OCI-LY7 (cell line): ENCODE results near the gene EPHA8. TPM values are rescaled to one million over a fixed set of nuclear protein-coding genes. Genes with fewer than 3 reads are reported as not detected.

Experiments
- BruUV-seq: library from RNA; stranded (reverse); fragments of 400-500 nt; replicated peaks from 2 replicates; lab custom pipeline; 2021; lab: Mats Ljungman, UMichigan
- CTCF ChIA-PET: fragments of 300-600 bp; sonication (Branson Sonifier 250); formaldehyde crosslinking; loops from one replicate; lab custom pipeline; 2022; ENCODE audit warnings: antibody characterized with exemption; ENCODE audit not compliant: unreplicated experiment; lab: Charles Lee
- POLR2A ChIA-PET: fragments of 300-600 bp; sonication (Branson Sonifier 250); formaldehyde crosslinking; loops from one replicate; lab custom pipeline; 2022; ENCODE audit warnings: antibody characterized with exemption; lab: Charles Lee
- DNase-seq: peaks from one replicate; pipeline ENCODE4 v3.0.0-alpha.2; 2015; ENCODE audit warnings: low spot score
- H2AFZ ChIP-seq: fragments of 200-600 bp; sonication (generic), shearing (Covaris generic); 2 replicates; pipeline ENCODE4 v1.6.1; 2014; ENCODE audit warnings: mild to moderate bottlenecking, antibody characterized with exemption, low read length, moderate library complexity
- H3K27ac ChIP-seq: fragments of 200-600 bp; sonication (generic); 2 replicates; pipeline ENCODE4 v1.5.1; 2014; ENCODE audit warnings: mixed run types, low read depth, mild to moderate bottlenecking, moderate library complexity, low read length, inconsistent platforms; ENCODE audit not compliant: poor library complexity, severe bottlenecking
- H3K36me3 ChIP-seq: fragments of 200-600 bp; sonication (generic); 2 replicates; pipeline ENCODE4 v1.6.1; 2014; ENCODE audit warnings: mild to moderate bottlenecking, antibody characterized with exemption, low read length, moderate library complexity, mixed read lengths; ENCODE audit not compliant: insufficient read depth
- H3K4me1 ChIP-seq: fragments of 200-600 bp; sonication (generic); 2 replicates; pipeline ENCODE4 v1.5.1; 2014; ENCODE audit warnings: mild to moderate bottlenecking, low read length; ENCODE audit not compliant: insufficient read depth, poor library complexity, severe bottlenecking
- H3K4me2 ChIP-seq: fragments of 200-600 bp; sonication (generic); 2 replicates; pipeline ENCODE4 v1.6.1; 2014; ENCODE audit warnings: mild to moderate bottlenecking, low read length
- H3K4me3 ChIP-seq: fragments of 200-600 bp; sonication (generic); 2 replicates; pipeline ENCODE4 v1.5.1; 2014; ENCODE audit warnings: mild to moderate bottlenecking, low read depth, low read length; ENCODE audit not compliant: poor library complexity, severe bottlenecking
- H3K79me2 ChIP-seq: fragments of 200-600 bp; sonication (generic); 2 replicates; pipeline ENCODE4 v1.6.1; 2016; ENCODE audit warnings: low read depth, mild to moderate bottlenecking, low read length, moderate library complexity, mixed read lengths; ENCODE audit not compliant: insufficient read depth
- H3K9me2 ChIP-seq: fragments of 200-600 bp; sonication (generic); 2 replicates; pipeline ENCODE4 v1.6.1; 2016; ENCODE audit warnings: mild to moderate bottlenecking, low read length, mixed read lengths; ENCODE audit not compliant: insufficient read depth
- H3K9me3 ChIP-seq: fragments of 200-600 bp; sonication (generic); 2 replicates; pipeline ENCODE4 v1.6.1; 2014; ENCODE audit warnings: mild to moderate bottlenecking, mixed run types, low read length, mixed read lengths
- H4K20me1 ChIP-seq: fragments of 200-600 bp; sonication (generic); 2 replicates; pipeline ENCODE4 v1.6.1; 2014; ENCODE audit warnings: mild to moderate bottlenecking, antibody characterized with exemption, low read length, moderate library complexity, mixed read lengths; ENCODE audit not compliant: insufficient read depth
- EZH2phosphoT487 ChIP-seq: fragments of 200-600 bp; sonication (generic); IDR thresholded peaks from 2 replicates; pipeline ENCODE4 v1.6.1; 2018; ENCODE audit warnings: low read depth, borderline replicate concordance, mild to moderate bottlenecking, mixed run types, antibody characterized with exemption, low read length, moderate library complexity, mixed read lengths
- intact Hi-C: fragments of 100-400 bp; cut with micrococcal nuclease; formaldehyde crosslinking; loops from one replicate; pipeline ENCODE4 v1.10.0; 2022; ENCODE audit not compliant: unreplicated experiment
- total RNA-seq, 2 experiments: library from RNA; depleted of rRNA in 1 of 2; stranded (reverse); fragments of >200 nt in 1 of 2; shearing (Covaris generic) in 1 of 2; gene quantifications; 2 replicates each; pipeline ENCODE4 v1.2.3, GENCODE V29; 2014 to 2022
- TF ChIP-seq, protein P1 (sequence below): fragments of 200-600 bp; sonication (generic); conservative IDR thresholded peaks from 2 replicates; pipeline ENCODE4 v1.5.1; 2014; ENCODE audit warnings: mild to moderate bottlenecking, antibody characterized with exemption, low read length, moderate library complexity, mixed read lengths

EPHA8 gene
- total RNA-seq, 2 experiments from 2014 or later: not detected

DNA sequence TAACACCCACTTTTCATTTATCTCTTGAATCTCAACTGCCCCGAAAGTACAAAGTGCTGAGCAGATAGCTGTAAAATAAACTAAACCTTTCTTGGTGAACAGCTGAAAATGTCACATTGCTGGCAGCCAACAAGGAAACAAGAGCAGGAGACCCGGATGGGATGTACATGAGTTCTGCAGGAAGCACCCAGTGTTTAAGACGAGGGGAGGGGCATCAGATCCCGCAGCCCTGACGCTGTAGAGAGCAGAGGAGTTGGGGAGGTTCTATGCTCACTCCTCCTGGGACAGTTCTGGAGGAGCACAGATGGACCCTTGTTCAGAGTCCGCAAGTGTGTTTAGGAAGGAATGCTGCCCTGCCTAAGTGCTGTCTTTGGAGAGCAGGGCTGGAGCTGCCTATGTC, 32.0 kb upstream of the EPHA8 start:
- DNase-seq: no peak
- Histone ChIP-seq H3K9me3 (no peaks in the 10 kb centered on the region), H3K79me2 (no peaks in the 10 kb centered on the region), H3K4me3 (no peak overlapping the region), H3K4me2 (no peak overlapping the region), H2AFZ (no peak overlapping the region), H3K4me1 (no peaks in the 10 kb centered on the region), H3K36me3 (no peaks in the 10 kb centered on the region), H4K20me1 (no peaks in the 10 kb centered on the region), H3K27ac (no peak overlapping the region), H3K9me2 (no peaks in the 10 kb centered on the region)
- TF ChIP-seq, protein P1, sequence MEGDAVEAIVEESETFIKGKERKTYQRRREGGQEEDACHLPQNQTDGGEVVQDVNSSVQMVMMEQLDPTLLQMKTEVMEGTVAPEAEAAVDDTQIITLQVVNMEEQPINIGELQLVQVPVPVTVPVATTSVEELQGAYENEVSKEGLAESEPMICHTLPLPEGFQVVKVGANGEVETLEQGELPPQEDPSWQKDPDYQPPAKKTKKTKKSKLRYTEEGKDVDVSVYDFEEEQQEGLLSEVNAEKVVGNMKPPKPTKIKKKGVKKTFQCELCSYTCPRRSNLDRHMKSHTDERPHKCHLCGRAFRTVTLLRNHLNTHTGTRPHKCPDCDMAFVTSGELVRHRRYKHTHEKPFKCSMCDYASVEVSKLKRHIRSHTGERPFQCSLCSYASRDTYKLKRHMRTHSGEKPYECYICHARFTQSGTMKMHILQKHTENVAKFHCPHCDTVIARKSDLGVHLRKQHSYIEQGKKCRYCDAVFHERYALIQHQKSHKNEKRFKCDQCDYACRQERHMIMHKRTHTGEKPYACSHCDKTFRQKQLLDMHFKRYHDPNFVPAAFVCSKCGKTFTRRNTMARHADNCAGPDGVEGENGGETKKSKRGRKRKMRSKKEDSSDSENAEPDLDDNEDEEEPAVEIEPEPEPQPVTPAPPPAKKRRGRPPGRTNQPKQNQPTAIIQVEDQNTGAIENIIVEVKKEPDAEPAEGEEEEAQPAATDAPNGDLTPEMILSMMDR: no peak
- TF ChIP-seq EZH2phosphoT487: no peak
- ChIA-PET POLR2A (interaction anchor here (0.7 kb wide), 1 partner anchor 25 kb away, joined by 3 read pairs; no protein-coding TSS in a partner anchor), CTCF (no interaction called here)
- intact Hi-C loops: no loop called here
- BruUV-seq: no TSS peak

DNA sequence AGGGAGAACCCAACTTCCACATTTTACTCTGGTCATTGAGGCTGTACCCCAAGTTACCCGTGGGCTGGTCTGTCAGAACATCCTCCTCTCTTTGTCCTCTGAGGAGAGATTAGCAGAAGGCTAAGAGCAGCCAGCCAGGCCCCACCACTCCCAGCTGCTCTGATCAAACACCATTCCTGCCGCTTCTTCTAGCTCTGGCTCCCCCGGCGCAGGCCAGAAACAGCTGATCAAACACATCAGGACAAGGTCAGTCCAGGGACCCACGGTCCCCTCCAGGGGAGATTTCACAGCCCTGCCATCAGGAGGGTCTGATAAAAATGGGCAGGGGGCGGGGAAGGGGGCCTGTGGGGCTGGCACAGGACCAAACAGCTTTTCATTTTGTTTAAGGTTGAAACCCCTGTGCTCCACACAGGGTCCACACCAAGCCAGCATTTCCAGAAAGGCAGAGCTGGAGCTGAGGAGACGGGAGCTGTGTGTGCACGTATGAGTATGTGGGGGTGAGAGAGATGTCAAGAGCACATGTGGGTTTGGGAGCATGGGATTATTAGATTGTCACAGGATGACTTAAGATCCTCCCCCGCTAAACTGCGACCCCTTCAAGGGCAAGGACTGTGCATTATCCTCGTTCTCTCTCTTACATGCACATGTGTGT, 29.9 kb upstream of the EPHA8 start:
- ChIA-PET POLR2A (no interaction called here), CTCF (interaction anchor here (0.7 kb wide), 1 partner anchor 36 kb away, joined by 4 read pairs; no protein-coding TSS in a partner anchor)
- Histone ChIP-seq H3K4me1 (peaks cover 3% of the 10 kb centered on the region), H3K9me2 (no peaks in the 10 kb centered on the region), H3K9me3 (no peaks in the 10 kb centered on the region), H3K4me3 (no peak overlapping the region), H4K20me1 (no peaks in the 10 kb centered on the region), H3K79me2 (no peaks in the 10 kb centered on the region), H3K27ac (no peak overlapping the region), H2AFZ (no peak overlapping the region), H3K36me3 (no peaks in the 10 kb centered on the region), H3K4me2 (no peak overlapping the region)
- no TSS peak for BruUV-seq
- no peak for DNase-seq
- TF ChIP-seq EZH2phosphoT487: no peak
- TF ChIP-seq, protein P1: no peak
- intact Hi-C loops: no loop called here

DNA sequence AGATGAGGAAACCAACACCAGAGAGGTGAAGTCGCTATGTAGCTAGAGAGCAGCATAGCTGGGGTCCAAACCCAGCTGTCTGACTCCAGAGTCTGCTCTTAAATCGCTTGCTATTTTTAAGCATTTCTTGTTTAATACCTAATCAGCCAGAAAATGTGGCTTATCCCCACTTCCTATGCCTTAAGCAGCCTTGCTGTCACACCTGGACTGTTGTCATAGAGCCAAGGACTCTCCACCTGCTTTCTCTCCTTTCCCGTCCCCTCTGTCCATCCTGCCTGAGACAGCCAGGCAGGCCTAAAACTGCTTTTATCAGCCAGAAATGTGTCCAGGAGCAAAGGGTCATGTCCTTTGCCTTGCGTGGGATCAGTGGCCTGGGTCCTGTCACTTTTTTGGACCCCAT, 28.3 kb upstream of the EPHA8 start:
- Histone ChIP-seq H3K27ac (no peak overlapping the region), H3K79me2 (no peaks in the 10 kb centered on the region), H4K20me1 (no peaks in the 10 kb centered on the region), H3K4me2 (no peak overlapping the region), H3K4me1 (peaks cover 19% of the 10 kb centered on the region), H3K4me3 (no peak overlapping the region), H3K36me3 (no peaks in the 10 kb centered on the region), H3K9me3 (no peaks in the 10 kb centered on the region), H3K9me2 (no peaks in the 10 kb centered on the region), H2AFZ (no peak overlapping the region)
- intact Hi-C loops: no loop called here
- TF ChIP-seq EZH2phosphoT487: no peak
- TF ChIP-seq, protein P1: no peak
- no peak for DNase-seq
- ChIA-PET CTCF (no interaction called here), POLR2A (no interaction called here)
- no TSS peak for BruUV-seq
